AG04449 (cell line): Measurements from ENCODE around the gene UBAP1L.
A peak's percentile ranks its signal among the peaks of the same experiment; 100 is the strongest.

Experiments used
- CTCF ChIA-PET: fragments of 350-600 bp; formaldehyde crosslinking; extraction: SDS; loops from one replicate; lab custom pipeline; 2021; ENCODE audit warnings: antibody characterized with exemption; lab: Yijun Ruan, JAX
- POLR2A ChIA-PET: fragments of 400-600, 350-600 bp; formaldehyde crosslinking; extraction: SDS; loops from one replicate; lab custom pipeline; 2020; ENCODE audit warnings: antibody characterized with exemption, inconsistent platforms; lab: Yijun Ruan, JAX
- DNase-seq: peaks from one replicate; pipeline ENCODE4 v3.0.0-alpha.2; 2010; ENCODE audit warnings: low read depth, low spot score
- H3K4me3 ChIP-seq: 2 replicates; pipeline ENCODE4 v1.5.1; 2011; ENCODE audit warnings: low read depth, mild to moderate bottlenecking, control low read depth, low read length
- CTCF ChIP-seq: IDR thresholded peaks from one replicate; pipeline ENCODE4 v1.5.1; 2011; ENCODE audit warnings: mild to moderate bottlenecking, moderate library complexity, low read length, control low read depth, inconsistent platforms; ENCODE audit not compliant: insufficient read depth; ENCODE audit errors: missing control alignments

UBAP1L gene

DNA sequence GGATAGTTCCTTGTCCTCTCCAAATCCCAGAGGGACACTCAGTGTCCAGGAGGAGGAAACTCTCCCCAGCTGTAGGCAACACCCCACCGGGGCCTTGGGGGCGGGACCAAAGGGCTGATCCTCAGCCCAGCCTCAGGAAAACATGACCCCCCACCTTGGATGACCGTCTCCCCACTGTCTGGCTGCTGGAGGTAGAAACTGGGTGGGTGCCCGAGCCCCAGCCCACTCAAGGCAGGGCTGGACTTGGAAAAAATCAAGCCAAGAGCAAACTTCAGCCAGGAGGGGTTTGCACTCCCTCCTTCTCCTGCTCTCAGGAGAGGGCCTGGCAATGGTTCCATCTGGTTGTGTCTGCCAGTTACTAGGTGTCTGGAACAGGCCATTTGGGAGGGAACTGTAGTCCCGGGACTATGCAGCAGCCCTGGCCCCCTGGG, 43.6 kb downstream of the UBAP1L start:
- DNase-seq = no peak
- H3K4me3 ChIP-seq = no peak overlapping the region
- no peak for TF ChIP-seq CTCF
- CTCF ChIA-PET = interaction anchor here (1.2 to 9.3 kb wide), 2 partner anchors 18 to 30 kb away, joined by 3 to 135 read pairs; no protein-coding TSS in a partner anchor
- POLR2A ChIA-PET = no interaction called here

GRCh38 chr15:65069779-65070546, 45.0 kb downstream of the UBAP1L start:
- CTCF ChIA-PET = interaction anchor here (0.8 to 9.3 kb wide), 9 partner anchors 8 to 342 kb away, joined by 3 to 135 read pairs (median 11); partner anchors contain the start of gene KBTBD13
- POLR2A ChIA-PET = interaction anchor here (0.7 kb wide), 2 partner anchors 9 to 580 kb away, joined by 3 read pairs; no protein-coding TSS in a partner anchor
- no peak for TF ChIP-seq CTCF

GRCh38 chr15:65069179-65069578, 45.8 kb downstream of the UBAP1L start:
- no peak for TF ChIP-seq CTCF
- H3K4me3 ChIP-seq = no peak overlapping the region
- DNase-seq = peak; percentile 47
- ChIA-PET POLR2A (interaction anchor here (0.7 kb wide), 1 partner anchor 10 kb away, joined by 3 read pairs; no protein-coding TSS in a partner anchor), CTCF (interaction anchor here (0.8 to 9.3 kb wide), 8 partner anchors 9 to 36 kb away, joined by 3 to 135 read pairs (median 12); partner anchors contain the start of gene KBTBD13)

More at GRCh38 chr15:65069779-65070546, 45.0 kb downstream of the UBAP1L start:
- no peak for DNase-seq
- no peak overlapping the region for H3K4me3 ChIP-seq

- no peak for DNase-seq
- H3K4me3 ChIP-seq = no peak overlapping the region
- TF ChIP-seq CTCF = no peak
- ChIA-PET CTCF (interaction anchor here (0.6 to 9.3 kb wide), 9 partner anchors 9 to 336 kb away, joined by 3 to 135 read pairs (median 12); partner anchors contain the start of gene KBTBD13), POLR2A (no interaction called here)
These were observed 46.6 kb downstream of the UBAP1L start for GRCh38 chr15:65068403-65068788.

- no peak for DNase-seq
- POLR2A ChIA-PET = no interaction called here
- CTCF ChIA-PET = interaction anchor here (0.6 to 9.3 kb wide), 8 partner anchors 10 to 335 kb away, joined by 3 to 135 read pairs (median 8); partner anchors contain the start of gene KBTBD13
- H3K4me3 ChIP-seq = no peak within 1 kb of the TSS
- no peak for TF ChIP-seq CTCF
These were observed 47.2 kb downstream of the UBAP1L start, which contains the start of gene RASL12 for GRCh38 chr15:65067645-65068402. RASL12 (minus strand) TSS chr15:65067991; CDS start chr15:65067835, 156 bp downstream.

DNA sequence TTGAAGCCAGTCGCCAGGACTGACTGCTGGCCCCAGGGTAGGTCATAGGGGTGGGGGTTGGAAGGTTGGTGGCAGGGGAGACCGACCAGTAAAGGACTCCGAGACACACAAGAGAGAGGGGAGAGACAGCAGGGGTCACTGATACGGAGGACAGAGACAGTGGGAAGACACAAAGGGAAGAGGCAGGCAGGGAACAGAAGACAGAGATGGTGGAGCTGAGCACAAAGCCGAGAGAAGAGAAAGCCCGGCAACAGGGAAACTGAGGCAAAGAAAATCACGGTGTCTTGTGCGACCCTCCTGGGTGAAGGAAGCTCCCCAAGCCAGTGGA, 47.7 kb downstream of the UBAP1L start:
- DNase-seq = no peak
- TF ChIP-seq CTCF = no peak
- ChIA-PET POLR2A (no interaction called here), CTCF (interaction anchor here (3.2 to 9.3 kb wide), 4 partner anchors 11 to 34 kb away, joined by 12 to 135 read pairs (median 56); partner anchors contain the start of gene KBTBD13)
- no peak overlapping the region for H3K4me3 ChIP-seq
